SK-N-SH (cell line): ENCODE data around the gene RTCA. TPM values are rescaled to one million over a fixed set of nuclear protein-coding genes. Genes with fewer than 3 reads are reported as not detected.

Source experiments
- CTCF ChIA-PET: fragments of 300-600, 350-600 bp; formaldehyde crosslinking; extraction: SDS; loops from one replicate; lab custom pipeline; 2021; lab: Yijun Ruan, JAX
- POLR2A ChIA-PET: fragments of 350-600 bp; sonication (Branson Sonifier 250); formaldehyde crosslinking; extraction: SDS; loops from one replicate; lab custom pipeline; 2020; ENCODE audit warnings: antibody characterized with exemption, inconsistent platforms; lab: Yijun Ruan, JAX
- DNase-seq: peaks from one replicate; pipeline ENCODE4 v3.0.0; 2012
- H2AFZ ChIP-seq: fragments of 200-600 bp; sonication (generic); 2 replicates; pipeline ENCODE4 v1.8.1; 2016; ENCODE audit warnings: antibody characterized with exemption, mild to moderate bottlenecking, low read depth
- H3F3A ChIP-seq: fragments of 200-600 bp; sonication (generic); replicated peaks from 2 replicates; pipeline ENCODE3; 2016; ENCODE audit warnings: antibody characterized with exemption, mild to moderate bottlenecking; ENCODE audit not compliant: insufficient read depth
- H3K27ac ChIP-seq, 2 experiments: fragments of 200-500 bp in 1 of 2; fragments of 200-600 bp in 1 of 2; sonication (Bioruptor generic) in 1 of 2; sonication (generic), shearing (Covaris generic) in 1 of 2; 2 replicates each; pipeline versions ENCODE4 v1.5.1 to v1.6.1; 2014 to 2016; ENCODE audit warnings: low read depth in 2 of 2, inconsistent platforms in 1 of 2, low read length in 1 of 2, mild to moderate bottlenecking in 1 of 2, mixed read lengths in 1 of 2
- H3K27me3 ChIP-seq: fragments of 200-600 bp; sonication (generic), shearing (Covaris generic); 2 replicates; pipeline ENCODE4 v1.6.1; 2016; ENCODE audit warnings: mixed run types; ENCODE audit not compliant: insufficient read depth
- H3K36me3 ChIP-seq, 2 experiments: fragments of 200-500 bp in 1 of 2; fragments of 200-600 bp in 1 of 2; sonication (Bioruptor generic) in 1 of 2; sonication (generic) in 1 of 2; replicated peaks in 1 of 2; 2 replicates each; pipeline versions ENCODE3 to v1.5.1; 2014 to 2016; ENCODE audit warnings: low read length in 1 of 2, mild to moderate bottlenecking in 1 of 2; ENCODE audit not compliant: insufficient read depth in 2 of 2, control insufficient read depth in 1 of 2
- H3K4me1 ChIP-seq, 2 experiments: fragments of 200-500 bp in 1 of 2; fragments of 200-600 bp in 1 of 2; sonication (Bioruptor generic) in 1 of 2; sonication (generic), shearing (Covaris generic) in 1 of 2; 2 replicates each; pipeline versions ENCODE4 v1.5.1 to v1.6.1; 2014 to 2016; ENCODE audit warnings: low read depth in 1 of 2, low read length in 1 of 2, mixed run types in 1 of 2; ENCODE audit not compliant: insufficient read depth in 2 of 2, control insufficient read depth in 1 of 2
- H3K4me2 ChIP-seq: fragments of 200-600 bp; sonication (generic), shearing (Covaris generic); 2 replicates; pipeline ENCODE4 v1.6.1; 2017; ENCODE audit warnings: mixed run types
- H3K4me3 ChIP-seq, 2 experiments: fragments of 200-500 bp in 1 of 2; fragments of 200-600 bp in 1 of 2; sonication (Bioruptor generic) in 1 of 2; sonication (generic), shearing (Covaris generic) in 1 of 2; 2 replicates each; pipeline versions ENCODE4 v1.5.1 to v1.8.1; 2014 to 2016; ENCODE audit warnings: low read depth in 2 of 2, inconsistent platforms in 1 of 2, low read length in 1 of 2, mild to moderate bottlenecking in 1 of 2, mixed read lengths in 1 of 2, moderate library complexity in 1 of 2
- H3K79me2 ChIP-seq: fragments of 200-600 bp; sonication (generic); 2 replicates; pipeline ENCODE4 v1.8.1; 2017; ENCODE audit warnings: mild to moderate bottlenecking; ENCODE audit not compliant: insufficient read depth
- H3K9ac ChIP-seq: fragments of 200-600 bp; sonication (generic); 2 replicates; pipeline ENCODE4 v1.6.1; 2017; ENCODE audit warnings: mixed run types
- H3K9me2 ChIP-seq: fragments of 200-600 bp; sonication (generic); 2 replicates; pipeline ENCODE4 v1.6.1; 2017; ENCODE audit warnings: mixed run types
- H3K9me3 ChIP-seq: fragments of 200-600 bp; sonication (generic); 2 replicates; pipeline ENCODE4 v1.6.1; 2017; ENCODE audit warnings: mixed run types, mild to moderate bottlenecking, moderate library complexity
- H4K20me1 ChIP-seq: fragments of 200-600 bp; sonication (generic); 2 replicates; pipeline ENCODE4 v1.6.1; 2017; ENCODE audit warnings: mild to moderate bottlenecking, mixed run types; ENCODE audit not compliant: insufficient read depth
- CHD2 ChIP-seq: fragments of 150-350 bp; IDR thresholded peaks from 2 replicates; pipeline ENCODE4 v1.6.1; 2018; ENCODE audit warnings: low read length; ENCODE audit not compliant: partially characterized antibody
- CTCF ChIP-seq: fragments of 200-600 bp; sonication (generic); IDR thresholded peaks from 2 replicates; pipeline ENCODE4 v1.6.1; 2017; ENCODE audit warnings: antibody characterized with exemption, mild to moderate bottlenecking, moderate library complexity
- EP300 ChIP-seq, 2 experiments: IDR thresholded peaks; 2 replicates each; pipeline versions ENCODE4 v1.4.0 to v1.6.1; 2012; ENCODE audit warnings: borderline replicate concordance in 1 of 2, low read depth in 1 of 2, low read length in 1 of 2
- FOSL2 ChIP-seq: IDR thresholded peaks from 2 replicates; pipeline ENCODE4 v1.4.0; 2012; ENCODE audit warnings: low read depth, mild to moderate bottlenecking, moderate library complexity, borderline replicate concordance
- FOXM1 ChIP-seq: IDR thresholded peaks from 2 replicates; pipeline ENCODE4 v1.4.0; 2012; ENCODE audit warnings: low read depth, mild to moderate bottlenecking
- GABPA ChIP-seq: IDR thresholded peaks from 2 replicates; pipeline ENCODE4 v1.4.0; 2012; ENCODE audit warnings: low read depth, mild to moderate bottlenecking
- GATA2 ChIP-seq: sonication (generic); formaldehyde crosslinking; IDR thresholded peaks from 2 replicates; pipeline ENCODE4 v1.5.0; 2020; ENCODE audit warnings: mild to moderate bottlenecking, missing genetic modification reagents
- JUND ChIP-seq: IDR thresholded peaks from 2 replicates; pipeline ENCODE4 v1.4.0; 2012
- MEF2A ChIP-seq: IDR thresholded peaks from 2 replicates; pipeline ENCODE4 v1.4.0; 2012; ENCODE audit warnings: low read depth, borderline replicate concordance
- NFIC ChIP-seq: IDR thresholded peaks from 2 replicates; pipeline ENCODE4 v1.4.0; 2012; ENCODE audit warnings: borderline replicate concordance
- NRF1 ChIP-seq: IDR thresholded peaks from 2 replicates; pipeline ENCODE4 v1.6.1; 2012; ENCODE audit warnings: low read depth, mild to moderate bottlenecking, low read length
- RAD21 ChIP-seq: IDR thresholded peaks from 2 replicates; pipeline ENCODE4 v1.6.1; 2012; ENCODE audit warnings: mild to moderate bottlenecking, low read length
- RFX5 ChIP-seq: IDR thresholded peaks from 2 replicates; pipeline ENCODE4 v1.6.1; 2012; ENCODE audit warnings: mild to moderate bottlenecking, improper control_type of control experiment, low read length
- RXRA ChIP-seq: IDR thresholded peaks from 2 replicates; pipeline ENCODE4 v1.4.0; 2012; ENCODE audit warnings: low read depth, mild to moderate bottlenecking, borderline replicate concordance
- SIN3A ChIP-seq: IDR thresholded peaks from 2 replicates; pipeline ENCODE4 v1.6.1; 2012; ENCODE audit warnings: low read depth, mild to moderate bottlenecking, low read length, moderate library complexity, borderline replicate concordance
- SMC3 ChIP-seq: IDR thresholded peaks from 2 replicates; pipeline ENCODE4 v1.6.1; 2012; ENCODE audit warnings: low read depth, low read length, improper control_type of control experiment
- USF2 ChIP-seq: fragments of 150-350 bp; IDR thresholded peaks from 2 replicates; pipeline ENCODE4 v1.6.1; 2017; ENCODE audit warnings: antibody characterized with exemption, low read length, low read depth, borderline replicate concordance
- YY1 ChIP-seq: IDR thresholded peaks from 2 replicates; pipeline ENCODE4 v1.4.0; 2012; ENCODE audit warnings: low read depth, mild to moderate bottlenecking
- WGBS: methylation state at CpG from one replicate; pipeline ENCODE4 v1.1.6; 2017; ENCODE audit warnings: low lambda C conversion rate; 5-methylcytosine and 5-hydroxymethylcytosine counted together
- polyA plus RNA-seq, 3 experiments: library from polyadenylated mRNA; depleted of rRNA; stranded (reverse); fragments of >200 nt; gene quantifications; 2 replicates each; pipeline ENCODE4 v1.2.3, GENCODE V29; 2012

Gene RTCA
- polyA plus RNA-seq, 1 of the 3 experiments (the other 2 are of a cell fraction) = 17.3 TPM

- ChIA-PET POLR2A (no interaction called here), CTCF (no interaction called here)
- no peak overlapping the region for H3K27ac ChIP-seq
- H3K4me3 ChIP-seq = no peak overlapping the region
- H3K9me3 ChIP-seq = no peaks in the 10 kb centered on the region
- H3K27me3 ChIP-seq = no peaks in the 10 kb centered on the region
- H3K4me2 ChIP-seq = no peak overlapping the region
- TF ChIP-seq SMC3 (no peak), GATA2 (CRISPR knock-in tag) (no peak), NFIC (no peak), SIN3A (no peak), FOXM1 (no peak), GABPA (no peak), EP300 (IDR thresholded peaks at IDR 0.05; ENCODE audit: borderline replicate concordance in 1 of 2, low read depth in 1 of 2, low read length in 1 of 2) (no peak), CHD2 (no peak)
- no peaks in the 10 kb centered on the region for H3K36me3 ChIP-seq
- H3F3A ChIP-seq = no peaks in the 10 kb centered on the region
- no peaks in the 10 kb centered on the region for H4K20me1 ChIP-seq
- H3K9me2 ChIP-seq = no peaks in the 10 kb centered on the region
- H3K79me2 ChIP-seq = no peaks in the 10 kb centered on the region
- no peaks in the 10 kb centered on the region for H3K4me1 ChIP-seq
- no peak overlapping the region for H3K9ac ChIP-seq
- no peak overlapping the region for H2AFZ ChIP-seq
- DNase-seq = no peak
Observed at GRCh38 chr1:100316622-100317021, 50.6 kb downstream of the RTCA start.

DNA sequence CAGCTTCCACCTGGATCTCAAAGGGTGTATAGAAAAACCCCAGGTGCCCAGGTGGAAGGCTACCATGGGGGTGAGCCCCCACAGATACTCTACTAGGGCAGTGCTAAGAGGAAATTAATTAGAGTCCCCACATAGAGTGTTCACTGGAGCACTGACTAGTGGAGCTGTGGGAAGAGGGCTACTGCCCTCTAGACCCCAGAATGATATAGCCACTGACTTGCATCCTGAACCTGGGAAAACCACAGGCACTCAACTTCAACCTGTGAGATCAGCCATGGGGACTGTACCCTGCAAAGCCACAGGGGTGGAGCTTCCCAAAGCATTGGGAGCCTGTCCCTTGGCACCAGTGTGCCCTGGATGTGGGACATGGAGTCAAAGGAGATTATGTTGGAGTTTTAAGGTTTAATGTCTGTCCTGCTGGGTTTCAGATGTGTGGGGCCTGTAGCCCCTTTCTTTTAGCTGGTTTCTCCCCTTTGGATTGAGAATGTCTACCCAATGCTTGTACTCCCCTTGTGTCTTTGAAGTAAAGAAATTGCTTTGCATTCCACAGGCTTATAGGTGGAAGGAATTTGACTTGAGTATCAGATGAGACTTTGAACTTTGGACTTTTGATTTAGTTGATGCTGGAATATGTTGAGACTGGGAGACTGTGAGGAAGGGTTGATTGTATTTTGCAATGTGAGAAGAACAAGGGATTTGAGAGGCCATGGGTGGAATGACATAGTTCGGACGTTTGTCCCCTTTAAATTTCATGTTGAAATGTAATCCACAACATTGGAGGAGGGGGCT lies 54.5 kb downstream of the RTCA start:
- H2AFZ ChIP-seq = no peak overlapping the region
- no peaks in the 10 kb centered on the region for H3K4me1 ChIP-seq
- no peaks in the 10 kb centered on the region for H3K27me3 ChIP-seq
- no peaks in the 10 kb centered on the region for H3K36me3 ChIP-seq
- no peak overlapping the region for H3K4me3 ChIP-seq
- no peak for TF ChIP-seq CTCF
- no peak for TF ChIP-seq MEF2A
- no peak for TF ChIP-seq JUND
- TF ChIP-seq RXRA = no peak
- TF ChIP-seq USF2 = no peak
- no peak for TF ChIP-seq NRF1
- TF ChIP-seq NFIC = no peak
- TF ChIP-seq FOXM1 = no peak
- no peak for TF ChIP-seq YY1
- TF ChIP-seq FOSL2 = no peak
- TF ChIP-seq RFX5 = no peak
- TF ChIP-seq RAD21 = no peak
- TF ChIP-seq EP300 (IDR thresholded peaks at IDR 0.05; ENCODE audit: borderline replicate concordance in 1 of 2, low read depth in 1 of 2, low read length in 1 of 2) = no peak
- H4K20me1 ChIP-seq = no peaks in the 10 kb centered on the region
- no peaks in the 10 kb centered on the region for H3K9me3 ChIP-seq
- no peaks in the 10 kb centered on the region for H3F3A ChIP-seq
- no peaks in the 10 kb centered on the region for H3K79me2 ChIP-seq
- CTCF ChIA-PET = no interaction called here
- H3K27ac ChIP-seq = no peak overlapping the region
- no peak for DNase-seq
- H3K9me2 ChIP-seq = no peaks in the 10 kb centered on the region
- POLR2A ChIA-PET = no interaction called here
- WGBS = 69% methylated on average over 2 of the region's 2 CpGs
- H3K4me2 ChIP-seq = no peak overlapping the region
- H3K9ac ChIP-seq = no peak overlapping the region
